ENCODE data around the gene TMEM131L.

TMEM131L gene

DNA sequence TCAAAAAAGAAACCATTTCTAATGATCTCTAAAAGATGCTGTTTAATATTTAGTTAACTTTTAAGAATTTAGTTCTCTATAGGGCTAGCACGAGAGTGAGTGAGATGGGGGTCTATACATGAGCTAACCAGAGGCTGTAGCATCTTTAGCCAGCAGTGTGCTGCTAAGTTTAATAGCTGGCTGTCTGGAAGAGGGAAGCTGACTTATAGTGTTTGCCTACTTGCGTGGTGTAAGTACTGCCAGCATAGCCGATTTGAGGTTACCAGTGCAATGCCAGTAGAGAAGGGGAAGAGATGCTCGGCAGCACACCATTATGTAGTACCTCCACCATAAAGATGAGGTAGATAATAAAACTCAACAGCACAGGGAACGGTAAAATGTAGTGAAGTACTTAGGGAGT lies 47.1 kb upstream of the TMEM131L start:
- no peak for TF ChIP-seq EP300 (IDR thresholded peaks at IDR 0.05; ENCODE audit: borderline replicate concordance)
- TF ChIP-seq CREB1 (IDR thresholded peaks at IDR 0.05; ENCODE audit: low read depth) = no peak
- no peak for TF ChIP-seq RAD21 (IDR thresholded peaks at IDR 0.05; ENCODE audit: low read depth)
- no peak for TF ChIP-seq TCF12 (IDR thresholded peaks at IDR 0.05; ENCODE audit: low read depth)
- no peak for TF ChIP-seq TAF1 (IDR thresholded peaks at IDR 0.05; ENCODE audit: low read depth)
- no peak for TF ChIP-seq EGR1 (IDR thresholded peaks at IDR 0.05)
- no peak for TF ChIP-seq YY1 (IDR thresholded peaks at IDR 0.05; ENCODE audit: low read depth)
- no peak for TF ChIP-seq ZBTB7A (IDR thresholded peaks at IDR 0.05; ENCODE audit: low read depth)
- no peak for TF ChIP-seq REST (IDR thresholded peaks at IDR 0.05; ENCODE audit: low read depth)
- TF ChIP-seq CEBPB (IDR thresholded peaks at IDR 0.05) = no peak

DNA sequence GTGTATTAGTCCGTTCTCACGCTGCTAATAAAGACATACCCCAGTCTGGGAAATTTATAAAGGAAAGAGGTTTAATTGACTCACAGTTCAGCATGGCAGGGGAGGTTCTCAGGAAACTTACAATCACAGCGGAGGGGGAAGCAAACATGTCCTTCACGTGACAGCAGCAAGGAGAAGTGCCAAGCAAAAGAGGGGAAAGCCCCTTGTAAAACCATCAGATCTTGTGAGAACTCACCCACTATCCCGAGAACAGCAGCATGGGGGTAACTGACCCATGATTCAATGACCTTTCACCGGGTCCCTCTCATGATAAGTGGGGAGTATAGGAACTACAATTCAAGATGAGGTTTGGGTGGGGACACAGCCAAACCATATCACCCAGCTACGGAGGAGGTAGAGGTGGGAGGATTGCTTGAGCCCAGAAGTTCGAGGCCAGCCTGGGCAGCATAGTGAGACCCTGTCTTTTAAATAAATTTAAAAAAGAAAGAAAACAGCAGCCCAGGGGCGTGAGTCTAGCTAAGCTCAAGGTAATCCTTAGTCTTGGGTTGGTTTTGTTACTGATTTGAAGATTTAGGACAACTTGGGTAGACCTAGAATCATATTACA lies 46.4 kb upstream of the TMEM131L start:
- TF ChIP-seq NFIC (IDR thresholded peaks at IDR 0.05) (no peak), EGR1 (IDR thresholded peaks at IDR 0.05) (no peak), YY1 (IDR thresholded peaks at IDR 0.05; ENCODE audit: low read depth) (no peak), CREB1 (IDR thresholded peaks at IDR 0.05; ENCODE audit: low read depth) (no peak), TEAD4 (IDR thresholded peaks at IDR 0.05) (no peak), TAF1 (IDR thresholded peaks at IDR 0.05; ENCODE audit: low read depth) (no peak), RAD21 (IDR thresholded peaks at IDR 0.05; ENCODE audit: low read depth) (no peak), USF1 (IDR thresholded peaks at IDR 0.05) (no peak), FOXM1 (IDR thresholded peaks at IDR 0.05; ENCODE audit: borderline replicate concordance, low read depth) (no peak), REST (IDR thresholded peaks at IDR 0.05; ENCODE audit: low read depth) (no peak), ZBTB7A (IDR thresholded peaks at IDR 0.05; ENCODE audit: low read depth) (no peak), TCF12 (IDR thresholded peaks at IDR 0.05; ENCODE audit: low read depth) (no peak), CEBPB (IDR thresholded peaks at IDR 0.05) (no peak)
- TF ChIP-seq, protein P1, sequence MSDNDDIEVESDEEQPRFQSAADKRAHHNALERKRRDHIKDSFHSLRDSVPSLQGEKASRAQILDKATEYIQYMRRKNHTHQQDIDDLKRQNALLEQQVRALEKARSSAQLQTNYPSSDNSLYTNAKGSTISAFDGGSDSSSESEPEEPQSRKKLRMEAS (IDR thresholded peaks at IDR 0.05) = no peak

DNA sequence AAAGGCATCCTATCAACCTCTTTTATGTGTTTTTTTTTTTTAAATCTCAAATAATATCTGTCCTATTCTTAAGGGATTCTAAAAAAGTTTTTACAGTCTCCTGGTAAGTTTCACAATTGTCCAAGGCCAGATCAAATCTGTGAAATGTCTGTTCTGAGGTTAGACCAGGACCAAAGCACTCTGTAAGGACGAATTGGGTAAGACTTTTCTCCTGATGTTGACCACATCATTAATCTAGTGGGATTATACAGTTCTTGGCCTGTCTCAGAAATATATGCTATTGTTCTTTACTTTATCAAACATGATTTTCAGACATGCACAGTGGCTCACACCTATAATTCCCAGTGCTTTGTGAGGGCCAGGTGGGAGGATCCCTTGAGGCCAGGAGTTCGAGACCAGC lies 45.8 kb upstream of the TMEM131L start:
- no peak for TF ChIP-seq EGR1 (IDR thresholded peaks at IDR 0.05)
- TF ChIP-seq CREB1 (IDR thresholded peaks at IDR 0.05; ENCODE audit: low read depth) = no peak
- no peak for TF ChIP-seq YY1 (IDR thresholded peaks at IDR 0.05; ENCODE audit: low read depth)
- no peak for TF ChIP-seq RAD21 (IDR thresholded peaks at IDR 0.05; ENCODE audit: low read depth)
- no peak for TF ChIP-seq TEAD4 (IDR thresholded peaks at IDR 0.05)
- TF ChIP-seq, protein P1 (IDR thresholded peaks at IDR 0.05) = no peak
- TF ChIP-seq ZBTB7A (IDR thresholded peaks at IDR 0.05; ENCODE audit: low read depth) = no peak
- TF ChIP-seq TAF1 (IDR thresholded peaks at IDR 0.05; ENCODE audit: low read depth) = no peak
- TF ChIP-seq USF1 (IDR thresholded peaks at IDR 0.05) = no peak
- TF ChIP-seq EP300 (IDR thresholded peaks at IDR 0.05; ENCODE audit: borderline replicate concordance) = no peak
- no peak for TF ChIP-seq REST (IDR thresholded peaks at IDR 0.05; ENCODE audit: low read depth)
- no peak for TF ChIP-seq NFIC (IDR thresholded peaks at IDR 0.05)
- TF ChIP-seq CEBPB (IDR thresholded peaks at IDR 0.05) = no peak
- TF ChIP-seq FOXM1 (IDR thresholded peaks at IDR 0.05; ENCODE audit: borderline replicate concordance, low read depth) = no peak

DNA sequence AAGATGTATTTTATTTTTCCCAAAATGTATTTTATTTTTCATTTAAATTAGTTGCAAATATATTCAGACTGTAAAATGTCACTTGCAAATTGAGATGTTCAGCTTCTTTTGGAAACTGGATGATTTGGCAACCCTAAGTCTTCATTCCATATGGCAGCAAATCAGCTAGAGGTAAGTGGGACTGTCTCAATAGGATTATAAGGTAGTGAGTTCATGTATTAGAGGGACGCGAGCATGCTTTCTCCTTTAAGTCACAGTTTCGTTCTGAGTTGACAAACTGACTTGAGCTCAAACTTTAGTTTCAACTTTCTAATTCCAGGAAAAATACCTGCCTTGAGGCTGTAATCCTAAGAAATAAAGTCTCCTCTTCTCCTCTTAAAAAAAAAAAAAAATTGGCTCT lies 44.2 kb upstream of the TMEM131L start:
- TF ChIP-seq YY1 (IDR thresholded peaks at IDR 0.05; ENCODE audit: low read depth) (no peak), RAD21 (IDR thresholded peaks at IDR 0.05; ENCODE audit: low read depth) (no peak), FOXM1 (IDR thresholded peaks at IDR 0.05; ENCODE audit: borderline replicate concordance, low read depth) (no peak), ZBTB7A (IDR thresholded peaks at IDR 0.05; ENCODE audit: low read depth) (no peak), TCF12 (IDR thresholded peaks at IDR 0.05; ENCODE audit: low read depth) (no peak)

Measured in Ishikawa (cell line).